HG03103 (cell line): ENCODE measurements around the gene CREB3L4.

Experiments used
- ATAC-seq: cut with Tn5 transposase; IDR thresholded peaks from one replicate; pipeline ENCODE4 v1.9.1; 2021; ENCODE audit warnings: low read depth; ENCODE audit not compliant: unreplicated experiment

CREB3L4 gene, protein sequence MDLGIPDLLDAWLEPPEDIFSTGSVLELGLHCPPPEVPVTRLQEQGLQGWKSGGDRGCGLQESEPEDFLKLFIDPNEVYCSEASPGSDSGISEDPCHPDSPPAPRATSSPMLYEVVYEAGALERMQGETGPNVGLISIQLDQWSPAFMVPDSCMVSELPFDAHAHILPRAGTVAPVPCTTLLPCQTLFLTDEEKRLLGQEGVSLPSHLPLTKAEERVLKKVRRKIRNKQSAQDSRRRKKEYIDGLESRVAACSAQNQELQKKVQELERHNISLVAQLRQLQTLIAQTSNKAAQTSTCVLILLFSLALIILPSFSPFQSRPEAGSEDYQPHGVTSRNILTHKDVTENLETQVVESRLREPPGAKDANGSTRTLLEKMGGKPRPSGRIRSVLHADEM

GRCh38 chr1:153967107-153967999, at the start of gene CREB3L4:
TSS of gene CREB3L4 (plus strand) at chr1:153967902. CDS start at chr1:153968526, 624 bp downstream.
- ATAC-seq = peak; percentile 48

DNA sequence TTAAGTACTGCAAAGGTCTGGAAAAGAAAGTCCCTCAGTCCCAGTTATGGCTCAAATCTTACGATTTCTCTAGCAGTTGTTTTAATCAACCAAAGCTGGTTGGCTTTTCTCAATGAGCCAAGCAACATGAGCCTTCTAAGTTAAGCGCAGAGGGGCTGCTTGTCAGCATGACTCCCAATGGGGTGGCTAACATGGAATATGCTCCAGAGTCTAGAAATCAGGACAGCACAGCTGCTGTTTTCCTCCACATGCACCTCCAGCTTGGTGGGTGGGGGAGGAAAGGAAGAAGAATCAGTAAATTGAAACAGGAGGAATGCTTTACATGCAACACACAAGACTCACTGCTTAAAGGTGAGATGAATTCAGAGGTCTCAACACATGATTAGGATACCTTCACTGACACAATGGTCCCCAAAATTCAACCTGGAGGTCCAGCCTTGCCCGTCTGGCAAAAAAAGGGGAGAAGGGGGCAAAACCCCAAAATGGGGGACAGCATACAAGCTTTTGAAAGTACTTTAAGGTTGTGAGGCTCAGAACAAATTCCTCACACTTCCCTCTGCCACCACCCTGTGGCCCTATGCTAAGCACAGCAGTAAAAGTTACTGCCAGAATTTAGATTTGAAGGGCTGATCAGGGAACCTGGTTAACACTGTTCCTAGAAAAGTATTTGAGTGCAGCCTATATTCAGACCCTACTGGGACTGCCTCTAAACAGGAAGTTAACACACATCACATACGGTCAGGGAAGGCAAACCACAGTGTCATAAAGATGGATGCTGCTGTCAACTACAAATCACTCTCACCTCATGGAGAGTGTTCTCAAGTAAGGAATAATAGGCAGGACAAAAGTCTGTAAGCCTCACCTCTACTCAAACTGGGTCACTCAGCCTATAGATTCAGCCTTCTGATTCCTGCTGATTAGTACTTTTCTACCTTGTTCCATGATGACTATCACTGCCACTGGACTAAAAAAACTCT, 47.5 kb upstream of the CREB3L4 start:
- no peak for ATAC-seq

- ATAC-seq = no peak
These were observed 46.5 kb upstream of the CREB3L4 start for GRCh38 chr1:153921080-153921802.

GRCh38 chr1:153921803-153922075, 46.0 kb upstream of the CREB3L4 start:
- no peak for ATAC-seq

DNA sequence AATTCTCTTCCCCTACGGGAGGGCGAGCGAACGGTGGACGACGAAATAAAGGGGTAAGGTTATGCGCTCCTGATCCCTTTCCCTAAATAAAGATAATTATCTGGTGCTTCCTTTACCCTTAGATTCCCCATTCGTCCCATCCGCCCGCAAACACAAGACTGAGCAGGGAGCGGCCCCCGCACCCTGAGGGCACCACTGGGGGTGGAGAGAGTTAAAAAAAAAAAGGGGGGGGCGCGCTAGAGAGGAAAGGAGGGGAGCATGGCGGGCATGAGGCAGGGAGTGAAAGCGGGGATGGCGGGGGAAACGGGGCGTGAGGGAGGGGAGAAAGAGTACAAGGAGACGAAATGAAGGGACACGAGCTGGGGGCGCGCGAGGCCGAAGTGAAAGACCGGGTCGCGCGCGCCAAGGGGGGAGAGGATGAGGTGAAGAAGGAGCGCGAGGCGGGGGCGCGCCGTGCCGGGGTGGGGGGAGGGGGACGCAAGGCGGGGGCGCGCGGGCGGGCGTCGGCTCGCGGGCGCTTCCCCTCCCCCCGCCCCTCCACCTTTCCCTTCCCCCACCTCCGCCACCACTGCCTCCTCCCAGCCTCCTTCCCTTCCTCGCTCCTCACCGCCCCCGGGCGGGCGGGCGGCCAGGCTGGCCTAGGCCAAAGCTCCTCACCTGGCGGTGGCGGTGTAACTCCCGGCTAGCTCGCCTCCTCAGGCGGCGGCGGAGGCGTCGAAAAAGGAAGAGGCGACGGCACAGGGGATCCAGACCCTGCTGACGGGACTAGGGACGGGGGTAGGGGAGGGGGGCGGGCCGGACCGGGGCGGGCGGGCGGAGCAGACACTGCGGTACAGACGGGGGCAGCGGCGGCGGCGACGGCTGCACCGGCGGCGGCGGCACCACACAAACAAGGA, 45.4 kb upstream of the CREB3L4 start:
- ATAC-seq = peak; percentile 27

DNA sequence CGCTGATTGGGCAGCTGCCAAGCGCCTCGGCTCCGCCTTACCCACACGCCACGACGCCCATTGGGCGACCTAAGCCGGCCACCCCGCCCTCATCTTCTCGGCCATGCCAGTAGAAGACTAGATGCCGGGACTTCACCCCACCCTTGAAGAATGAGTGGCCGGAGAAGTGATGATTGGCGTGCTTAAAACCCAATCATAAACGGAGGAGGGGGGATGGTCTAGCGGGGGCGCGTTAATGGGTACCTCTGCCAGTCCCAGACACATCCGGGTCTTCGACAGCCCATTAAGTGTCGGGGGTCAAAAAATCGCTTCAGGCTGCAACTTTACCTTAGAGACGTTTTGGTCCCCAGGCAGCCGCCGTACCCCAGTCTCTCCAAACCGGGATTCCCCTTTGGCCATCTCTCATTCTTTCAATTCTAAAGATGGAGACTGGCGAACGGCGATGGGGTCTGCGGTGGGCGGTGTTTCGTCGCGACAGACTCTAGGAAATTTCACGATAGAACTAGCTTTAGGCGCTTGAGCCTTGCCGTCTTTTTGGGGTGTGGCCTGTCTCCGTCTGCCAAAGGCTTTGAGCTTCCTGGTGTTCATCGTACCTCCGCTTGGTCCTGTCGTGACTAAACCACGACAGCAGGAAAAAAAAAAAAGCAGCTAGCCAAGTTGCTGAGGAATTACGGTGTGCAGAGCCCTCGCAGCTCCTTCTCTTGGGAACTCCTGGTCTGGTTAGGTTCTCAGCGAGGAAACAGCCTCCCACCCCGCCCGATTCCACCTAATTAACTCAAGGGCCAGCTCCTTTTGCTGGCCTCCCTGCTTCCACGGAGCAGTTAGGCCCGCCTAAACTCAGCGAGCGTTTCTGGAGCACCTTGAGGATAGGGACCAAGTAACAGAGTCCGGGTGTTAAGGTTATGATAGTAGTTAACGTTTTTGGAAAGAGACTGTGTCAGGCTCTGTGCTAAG, 44.5 kb upstream of the CREB3L4 start, which contains the start of gene GATAD2B:
GATAD2B (minus strand) TSS at position 1 of the 954 bp plus-strand sequence. CDS start 94,625 bp downstream, outside the sequence.
- ATAC-seq = peak; percentile 87

GRCh38 chr1:153926405-153926804, 41.3 kb upstream of the CREB3L4 start:
- no peak for ATAC-seq

DNA sequence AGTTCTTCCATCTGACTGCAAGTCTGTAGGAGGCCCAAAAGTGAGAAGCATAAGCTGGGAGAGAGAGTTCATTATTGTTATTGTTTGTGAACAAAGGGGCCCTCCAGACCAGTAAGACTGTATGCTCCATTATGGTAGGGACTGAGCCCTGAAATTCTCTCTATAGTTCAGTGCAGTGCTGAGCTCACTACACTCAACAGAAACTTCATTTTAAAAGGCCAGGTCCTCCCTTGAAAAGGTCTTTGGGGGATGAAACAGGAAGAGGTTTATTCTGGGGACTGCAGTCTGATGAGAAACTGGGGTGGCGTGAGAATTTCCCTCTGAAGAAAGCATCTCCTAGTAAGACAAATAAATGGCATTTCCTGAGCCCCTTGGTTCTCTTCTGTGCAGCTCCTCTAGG, 39.5 kb upstream of the CREB3L4 start:
- ATAC-seq = no peak

DNA sequence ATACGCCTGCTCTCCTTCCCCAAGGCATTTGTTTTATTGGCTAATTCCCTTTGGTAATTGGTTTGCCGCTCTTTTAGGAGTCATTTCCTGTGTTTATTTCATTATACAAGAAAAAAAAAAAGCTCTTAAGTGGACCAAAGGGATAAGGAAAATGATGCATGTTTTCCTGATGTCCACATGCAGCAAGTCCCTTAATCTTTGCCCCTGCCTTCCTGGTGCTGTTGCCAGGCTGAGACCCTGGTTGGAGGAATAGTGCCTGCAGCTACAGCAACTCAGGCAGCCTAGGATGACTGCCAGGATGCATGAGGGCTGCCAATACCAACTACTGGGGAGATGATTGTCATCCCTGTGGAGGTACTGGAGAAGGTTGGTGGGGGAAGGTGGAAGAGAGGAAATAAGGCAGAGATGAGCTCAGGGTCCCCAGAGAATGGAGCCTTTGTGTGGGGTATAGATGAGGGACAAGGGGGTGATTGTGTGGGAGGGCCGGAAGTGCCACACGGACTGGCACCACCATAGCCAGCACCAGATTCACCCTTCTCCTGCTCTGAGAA, 38.8 kb upstream of the CREB3L4 start:
- no peak for ATAC-seq

DNA sequence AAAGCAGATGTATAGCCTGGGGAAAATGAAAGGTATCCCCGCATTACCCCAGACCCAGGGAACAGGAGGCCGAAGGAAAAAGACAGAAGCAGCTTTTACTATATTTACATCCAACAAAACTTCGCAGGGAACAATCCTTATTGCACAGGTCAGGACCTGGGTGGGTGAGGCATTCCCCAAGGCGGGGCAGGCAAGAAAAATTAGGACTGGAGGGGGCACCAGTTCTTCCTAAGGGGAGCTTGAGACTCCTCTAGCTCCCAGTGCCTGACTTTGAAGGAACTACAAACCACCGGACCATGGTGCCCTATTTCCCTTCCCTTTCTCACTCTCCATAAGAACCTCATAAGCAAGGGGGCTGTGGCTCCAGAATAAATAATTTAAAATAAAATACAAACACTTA, 38.3 kb upstream of the CREB3L4 start:
- no peak for ATAC-seq

DNA sequence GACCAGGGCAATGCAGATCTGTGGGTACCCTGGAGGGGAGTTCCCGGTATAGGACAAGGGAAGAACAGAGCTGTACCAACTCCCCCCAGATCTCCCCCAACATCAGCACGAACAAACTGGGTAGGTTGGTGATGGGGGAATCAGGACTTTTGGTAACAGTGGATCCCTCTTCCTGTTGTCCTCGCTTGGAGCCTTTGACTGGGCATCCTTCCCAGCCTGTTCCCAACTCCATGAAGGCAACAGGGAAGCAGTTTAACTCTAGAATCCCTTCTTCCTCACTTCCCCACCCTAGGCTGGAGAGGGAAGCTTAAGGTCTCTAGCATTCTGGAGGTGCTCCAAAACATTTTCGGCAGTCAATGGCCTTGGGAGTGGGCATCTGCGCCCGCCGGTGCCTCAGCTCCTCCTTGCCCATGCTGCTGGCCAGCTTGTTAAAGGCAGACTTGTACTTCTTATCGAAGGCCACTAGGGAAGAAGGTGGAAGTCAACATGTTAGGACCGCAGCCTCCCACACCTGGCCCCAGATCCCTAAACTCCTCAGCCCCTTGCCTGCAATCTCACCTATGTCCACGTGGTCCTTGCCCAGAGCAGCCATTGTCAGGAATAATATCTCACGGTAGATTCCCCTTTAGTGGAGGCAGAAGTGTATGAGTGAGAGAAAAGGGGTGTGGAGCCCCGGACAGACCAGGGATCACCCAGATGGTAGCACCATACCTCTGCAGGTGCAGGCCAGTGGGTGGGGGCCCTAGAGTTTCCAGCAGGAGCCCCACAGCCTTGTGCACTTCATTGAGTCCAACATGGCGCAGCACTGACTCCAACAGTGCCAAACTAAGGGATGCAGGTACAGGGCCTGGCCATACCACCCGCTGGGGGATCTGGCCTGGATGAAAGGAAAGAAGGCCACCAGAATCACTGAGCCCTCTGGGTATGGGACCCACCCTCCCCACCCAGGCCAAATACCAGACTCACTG, 37.4 kb upstream of the CREB3L4 start:
- ATAC-seq = no peak

DNA sequence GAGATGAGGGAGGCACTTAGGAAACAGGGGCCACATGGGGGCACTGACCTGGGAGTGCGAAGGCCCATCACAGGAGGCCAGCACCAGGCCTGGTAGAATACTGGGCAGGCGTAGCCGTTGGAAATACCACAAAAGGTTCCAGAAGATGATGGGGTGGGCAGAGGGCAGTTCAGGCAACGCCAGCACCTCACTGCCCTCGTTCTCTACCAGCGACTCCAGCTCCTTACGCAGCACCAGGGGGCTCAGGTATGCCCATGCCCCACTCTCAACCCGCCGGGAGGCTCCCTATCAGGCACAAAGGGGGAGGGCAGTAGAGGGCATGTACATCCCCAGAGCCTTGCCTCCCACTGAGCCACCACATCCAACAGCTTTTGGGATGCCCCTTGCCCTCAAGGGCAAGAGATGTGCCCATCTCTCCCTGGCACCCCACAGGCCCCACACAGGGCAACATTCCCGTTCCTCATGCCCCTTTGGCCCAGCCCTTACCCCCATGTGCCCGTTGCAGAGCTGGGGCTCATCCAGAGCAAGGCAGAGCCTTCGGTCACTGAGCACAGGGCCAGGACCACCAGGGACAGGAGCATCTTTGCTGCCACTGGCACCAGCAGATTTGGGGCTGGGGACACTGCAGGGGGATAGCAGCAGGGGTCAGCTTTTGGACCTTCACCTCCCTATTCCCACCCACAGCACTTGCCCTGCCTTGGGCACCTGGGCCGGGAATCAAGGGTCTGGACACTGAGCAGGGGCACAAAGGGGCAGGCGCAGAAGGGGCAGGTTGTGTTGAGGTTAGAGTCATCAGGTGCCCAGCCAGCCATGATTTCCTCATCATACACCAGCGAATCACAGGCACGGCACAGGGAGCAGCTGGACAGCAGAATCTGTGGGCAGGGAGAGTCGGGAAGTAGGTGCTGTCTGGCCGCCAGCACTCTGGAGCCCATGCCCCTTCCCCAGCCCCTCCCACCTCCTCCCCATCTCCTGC, 35.3 kb upstream of the CREB3L4 start:
- ATAC-seq = no peak

- ATAC-seq = no peak
These were observed 34.3 kb upstream of the CREB3L4 start for GRCh38 chr1:153933430-153933829.

DNA sequence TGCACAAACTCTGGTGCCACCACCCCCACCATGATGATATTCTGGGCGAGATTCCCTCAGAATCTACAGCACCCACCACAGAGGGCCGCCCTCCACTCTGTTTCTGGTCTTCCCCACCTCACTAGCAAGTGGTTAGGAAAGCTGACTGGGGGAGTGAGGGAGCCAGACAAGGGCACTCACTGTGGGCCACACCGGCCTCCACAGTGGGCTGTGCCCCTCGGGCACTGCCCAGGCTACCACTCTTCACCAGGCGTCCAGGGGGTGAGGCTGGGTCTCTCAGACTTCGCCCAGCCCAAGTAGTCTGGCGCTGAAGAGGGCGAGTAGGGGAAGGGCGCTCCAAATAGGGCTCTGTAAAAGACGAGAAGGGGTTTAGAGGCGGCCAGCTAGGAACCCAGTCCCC, 33.7 kb upstream of the CREB3L4 start:
- no peak for ATAC-seq

- ATAC-seq = no peak
These were observed 33.0 kb upstream of the CREB3L4 start for GRCh38 chr1:153934746-153935145.
